Transverse colon (tissue), 4 donors: ENCODE data around the gene CHPT1. TPM values are rescaled to one million over a fixed set of nuclear protein-coding genes. Genes with fewer than 3 reads are reported as not detected.

Experiments
- DNase-seq: peaks from one replicate; pipeline ENCODE4 v3.0.0-alpha.2; 2019
- H3K27ac ChIP-seq, 4 donors: fragments of 200-600 bp; sonication (generic); 2 replicates each; pipeline ENCODE4 v1.5.1; 2016 to 2018; ENCODE audit warnings: inconsistent platforms in 4 of 4
- H3K27me3 ChIP-seq: fragments of 200-600 bp; sonication (generic); 2 replicates; pipeline ENCODE4 v1.5.1; 2017; ENCODE audit warnings: inconsistent platforms
- H3K36me3 ChIP-seq, 4 donors: fragments of 200-600 bp; sonication (generic); 2 replicates each; pipeline ENCODE4 v1.5.1; 2017 to 2019; ENCODE audit warnings: inconsistent platforms in 4 of 4
- H3K4me1 ChIP-seq, 4 donors: fragments of 200-600 bp; sonication (generic); 2 replicates each; pipeline ENCODE4 v1.5.1; 2017 to 2020; ENCODE audit warnings: inconsistent platforms in 4 of 4
- H3K4me3 ChIP-seq, 4 donors: fragments of 200-600 bp; sonication (generic); 1 replicate in 1 of 4; 2 replicates in 3 of 4; pipeline versions ENCODE4 v1.5.1 to v1.6.1; 2017 to 2019; ENCODE audit warnings: inconsistent platforms in 4 of 4
- H3K9me3 ChIP-seq, 2 donors: fragments of 200-600 bp; sonication (generic); 2 replicates each; pipeline ENCODE4 v1.5.1; 2017 to 2019; ENCODE audit warnings: inconsistent platforms in 2 of 2
- WGBS, 2 donors: methylation state at CpG; one replicate each; pipeline ENCODE4 v1.1.5; 2018; ENCODE audit warnings: low coverage in 1 of 2; 5-methylcytosine and 5-hydroxymethylcytosine counted together
- in situ Hi-C, 4 donors: fragments of 200-750 bp; cut with MboI; loops; one replicate each; pipeline versions ENCODE4 v1.15.0 to v1.15.1; 2017; ENCODE audit warnings: low sequenced_read_pairs in 3 of 4, low pct_ligation_motif_present in 1 of 4, low pct_unique_long_range_greater_than_20kb in 1 of 4
- intact Hi-C: fragments of 100-400 bp; cut with DNase I; formaldehyde crosslinking; loops from one replicate; pipeline ENCODE4 v1.15.1; 2023; ENCODE audit warnings: low total_unique reads
- small RNA-seq, 4 donors: library from RNA; depleted of rRNA; stranded (forward); fragments of <200 nt; gene quantifications; one replicate each; pipeline ENCODE3, GENCODE V24; 2016
- total RNA-seq, 4 donors: library from RNA; depleted of rRNA; stranded (reverse); fragments of >200 nt; gene quantifications; one replicate each; pipeline ENCODE4 v1.1.0, GENCODE V29; 2016
- TF ChIP-seq, protein P1 (sequence below), 5 experiments: fragments of 200-600 bp in 3 of 5; fragments of 450-650 bp in 2 of 5; sonication (generic) in 3 of 5; IDR thresholded peaks; 1 replicate in 2 of 5; 2 replicates in 3 of 5; pipeline ENCODE4 v1.5.1; 2016 to 2017; ENCODE audit warnings: antibody characterized with exemption in 5 of 5, inconsistent platforms in 3 of 5, mild to moderate bottlenecking in 2 of 5, moderate library complexity in 1 of 5

The CHPT1 gene
- total RNA-seq, 4 donors from 2014 or later, result 114 to 215 (median 138) TPM

DNA sequence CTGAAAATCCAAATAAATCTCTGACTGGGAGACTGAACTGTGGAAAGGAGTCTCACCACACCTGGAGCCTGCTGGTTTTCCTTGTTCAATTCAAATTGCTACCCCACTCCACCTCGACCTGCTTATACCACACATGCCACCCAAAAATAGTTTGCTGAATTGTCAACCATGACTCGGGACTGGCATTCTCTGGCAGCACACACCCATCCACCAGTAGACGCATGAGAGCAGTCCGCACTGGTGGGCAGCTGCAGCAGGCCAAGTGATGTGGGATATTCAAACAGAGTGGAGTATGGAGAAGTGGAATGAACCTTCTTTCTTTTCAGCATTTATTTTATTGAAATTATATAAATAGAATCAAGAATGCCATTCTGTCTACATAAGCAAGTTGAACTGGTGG, 80.5 kb downstream of the CHPT1 start:
- TF ChIP-seq, protein P1, sequence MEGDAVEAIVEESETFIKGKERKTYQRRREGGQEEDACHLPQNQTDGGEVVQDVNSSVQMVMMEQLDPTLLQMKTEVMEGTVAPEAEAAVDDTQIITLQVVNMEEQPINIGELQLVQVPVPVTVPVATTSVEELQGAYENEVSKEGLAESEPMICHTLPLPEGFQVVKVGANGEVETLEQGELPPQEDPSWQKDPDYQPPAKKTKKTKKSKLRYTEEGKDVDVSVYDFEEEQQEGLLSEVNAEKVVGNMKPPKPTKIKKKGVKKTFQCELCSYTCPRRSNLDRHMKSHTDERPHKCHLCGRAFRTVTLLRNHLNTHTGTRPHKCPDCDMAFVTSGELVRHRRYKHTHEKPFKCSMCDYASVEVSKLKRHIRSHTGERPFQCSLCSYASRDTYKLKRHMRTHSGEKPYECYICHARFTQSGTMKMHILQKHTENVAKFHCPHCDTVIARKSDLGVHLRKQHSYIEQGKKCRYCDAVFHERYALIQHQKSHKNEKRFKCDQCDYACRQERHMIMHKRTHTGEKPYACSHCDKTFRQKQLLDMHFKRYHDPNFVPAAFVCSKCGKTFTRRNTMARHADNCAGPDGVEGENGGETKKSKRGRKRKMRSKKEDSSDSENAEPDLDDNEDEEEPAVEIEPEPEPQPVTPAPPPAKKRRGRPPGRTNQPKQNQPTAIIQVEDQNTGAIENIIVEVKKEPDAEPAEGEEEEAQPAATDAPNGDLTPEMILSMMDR (IDR thresholded peaks at IDR 0.05), result no peak
- Histone ChIP-seq H3K36me3 (no peaks in the 10 kb centered on the region), H3K27me3 (no peaks in the 10 kb centered on the region), H3K9me3 (no peaks in the 10 kb centered on the region), H3K27ac (peak overlapping the region in 3 of 4 donors; percentile 14 to 23 (median 18)), H3K4me1 (peaks cover 0 to 52% (median under 1%) of the 10 kb centered on the region in 4 donors), H3K4me3 (no peak overlapping the region)
- intact Hi-C loops, result no loop called here
- 81 to 100% methylated on average over 1 to 4 of the region's 4 CpGs for WGBS, 2 donors
- DNase-seq, result no peak
- in situ Hi-C loops, result loop anchor here in 2 of 4 donors (10.0 kb wide), 2 partner anchors 57 to 67 kb away; partner anchors contain the start of gene GNPTAB (in 1 of the 2)

Small RNA genes within 50 kb of the gene (small RNA-seq; reads per million reads assigned to genes)
- gene RNU6-101P (0 reads per million in 4 donors), gene RNY1P16 (0 reads per million in 4 donors)

Other genes starting within 250 kb of the CHPT1 start
- not detected for gene SPIC, start 222.3 kb upstream of the CHPT1 start, total RNA-seq
- 100 to 1,000 TPM in 3 of 4 donors, not detected in 1; 151 to 247 (median 182) TPM for gene MYBPC1, start 102.7 kb upstream of the CHPT1 start, total RNA-seq
- gene SYCP3, start 41.8 kb downstream of the CHPT1 start, total RNA-seq, result under 1 TPM in 1 of 4 donors, not detected in 3; 0.16 TPM
- gene GNPTAB, start 133.3 kb downstream of the CHPT1 start, total RNA-seq, result 10 to 100 TPM; 24.1 to 83.0 (median 64.5) TPM
- gene DRAM1, start 179.9 kb downstream of the CHPT1 start, total RNA-seq, result 10 to 100 TPM in 2 of 4 donors, 1 to 10 TPM in 2; 3.7 to 20.1 (median 8.7) TPM